ENCODE results near the gene LRIT3.

LRIT3 gene

DNA sequence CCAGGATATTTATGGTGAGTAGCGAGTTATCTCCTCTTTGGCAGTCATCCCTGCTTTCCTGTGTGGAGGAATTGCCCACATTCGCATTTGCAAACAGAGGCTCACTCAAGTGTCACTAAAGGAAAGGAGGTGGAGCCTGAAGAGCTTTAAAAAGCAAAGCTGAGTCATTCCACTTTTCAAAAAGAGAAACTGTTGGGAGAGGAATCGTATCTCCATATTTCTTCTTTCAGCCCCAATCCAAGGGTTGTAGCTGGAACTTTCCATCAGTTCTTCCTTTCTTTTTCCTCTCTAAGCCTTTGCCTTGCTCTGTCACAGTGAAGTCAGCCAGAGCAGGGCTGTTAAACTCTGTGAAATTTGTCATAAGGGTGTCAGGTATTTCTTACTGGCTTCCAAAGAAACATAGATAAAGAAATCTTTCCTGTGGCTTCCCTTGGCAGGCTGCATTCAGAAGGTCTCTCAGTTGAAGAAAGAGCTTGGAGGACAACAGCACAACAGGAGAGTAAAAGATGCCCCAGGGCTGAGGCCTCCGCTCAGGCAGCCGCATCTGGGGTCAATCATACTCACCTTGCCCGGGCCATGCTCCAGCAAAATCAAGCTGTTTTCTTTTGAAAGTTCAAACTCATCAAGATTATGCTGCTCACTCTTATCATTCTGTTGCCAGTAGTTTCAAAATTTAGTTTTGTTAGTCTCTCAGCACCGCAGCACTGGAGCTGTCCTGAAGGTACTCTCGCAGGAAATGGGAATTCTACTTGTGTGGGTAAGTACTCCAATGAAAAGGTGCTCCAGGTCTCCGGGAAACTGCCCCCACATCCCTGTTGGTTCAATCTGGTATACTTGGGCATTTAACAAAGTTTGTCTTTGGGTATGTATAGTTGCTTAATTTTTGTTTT, 65.0 kb downstream of the LRIT3 start, which contains the start of gene EGF:
TSS of gene EGF (plus strand) at position 178 of the 890 bp plus-strand sequence. CDS start at position 631, 453 bp downstream.
- no peak for DNase-seq

DNA sequence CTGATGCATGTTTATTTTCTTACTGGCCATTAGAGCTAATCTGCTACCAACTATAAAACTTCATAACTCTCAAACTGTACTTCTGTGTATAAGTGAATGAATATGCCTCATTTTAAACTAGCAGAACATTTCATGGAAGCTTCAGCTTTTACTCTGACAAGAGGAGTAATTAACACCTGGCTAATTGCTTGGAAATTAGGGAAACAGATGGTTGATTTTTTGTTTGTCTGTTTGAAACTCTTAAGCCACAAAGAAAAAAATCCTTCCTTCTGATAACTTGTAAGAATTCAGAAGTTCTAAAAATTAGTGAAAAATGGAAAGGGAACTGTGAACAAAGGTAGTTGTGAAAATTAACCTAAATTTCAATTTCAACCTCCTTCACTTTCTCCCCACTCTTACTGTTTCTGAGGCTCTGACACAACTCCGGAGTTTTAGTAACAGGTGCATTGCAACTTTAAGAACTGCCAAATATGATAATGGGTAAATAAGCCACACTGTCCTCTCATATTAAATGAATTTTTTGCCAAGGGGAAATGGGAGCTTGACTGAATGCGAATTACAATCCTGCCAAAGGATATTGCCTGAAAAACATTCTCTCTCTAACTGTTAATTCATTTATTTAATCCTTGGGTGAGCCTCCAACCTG, 65.8 kb downstream of the LRIT3 start:
- no peak for DNase-seq

GRCh38 chr4:109914322-109914721, 66.4 kb downstream of the LRIT3 start:
- DNase-seq = no peak

DNA sequence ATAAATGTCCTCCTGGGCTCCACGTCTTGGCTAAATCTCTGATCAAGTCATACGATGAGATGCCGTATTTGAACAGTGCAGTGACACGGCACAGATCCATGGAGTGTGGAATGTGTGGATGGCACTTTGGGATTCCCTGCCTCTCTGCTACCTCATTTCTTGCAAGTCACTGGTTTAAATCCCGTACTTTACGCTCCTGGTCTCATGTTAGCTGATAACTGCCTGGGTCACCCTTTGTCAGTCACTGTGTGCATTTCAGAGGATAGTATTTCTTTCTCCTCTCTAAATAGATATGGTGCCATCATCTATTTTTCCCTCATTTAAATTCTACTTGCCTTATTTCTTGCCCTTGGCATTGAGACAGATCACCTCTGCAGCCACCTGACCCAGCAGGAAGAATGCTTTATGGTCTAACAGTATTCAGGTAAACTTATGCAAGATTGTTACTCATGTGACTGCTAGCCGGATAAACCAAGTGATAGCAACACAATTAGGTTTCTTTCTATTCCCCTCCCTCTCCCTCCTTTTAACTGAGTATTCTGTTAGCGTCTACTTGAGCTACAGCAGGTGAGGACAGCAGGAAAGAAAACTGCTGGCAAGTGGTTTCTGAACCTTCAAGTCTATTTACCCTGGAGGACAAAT, 67.6 kb downstream of the LRIT3 start:
- no peak for DNase-seq

- DNase-seq = no peak
These were observed 68.1 kb downstream of the LRIT3 start for GRCh38 chr4:109916027-109916409.

DNA sequence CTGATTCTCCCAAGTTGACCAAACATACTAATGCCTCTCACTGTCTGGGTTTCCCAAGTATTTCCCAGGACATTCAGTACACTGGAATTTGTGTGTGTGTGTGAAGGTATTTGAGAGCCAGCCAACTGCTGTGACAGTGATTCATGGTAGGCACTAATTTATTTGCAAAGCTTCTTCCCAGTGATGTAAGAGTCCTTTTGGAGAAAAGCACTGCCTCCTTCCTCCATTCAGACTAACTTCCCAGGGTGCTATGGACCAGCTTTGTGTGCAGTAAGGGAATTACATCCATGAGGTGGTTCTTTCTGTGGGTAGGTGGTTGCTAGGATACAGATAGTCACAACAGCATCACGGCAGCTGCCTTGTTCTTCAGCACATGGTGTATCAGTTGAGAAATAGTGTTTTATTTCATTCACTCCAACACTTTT, 73.5 kb downstream of the LRIT3 start:
- DNase-seq = no peak
